Pericardium fibroblast (primary cell): ENCODE data around the gene PRRT1. TPM values are rescaled to one million over a fixed set of nuclear protein-coding genes. Genes with fewer than 3 reads are reported as not detected.

ENCODE experiments used
- total RNA-seq: library from RNA; depleted of rRNA; stranded (reverse); fragments of >200 nt; gene quantifications from 2 replicates; pipeline ENCODE4 v1.2.3, GENCODE V29; 2015

PRRT1 gene
- 0.47 and 0.85 TPM in 2 replicates for total RNA-seq

GRCh38 chr6:32151863-32152768 is at the start of gene PRRT1:
Gene PRRT1 (minus strand): TSS chr6:32151939. CDS start chr6:32151827, 112 bp downstream.

DNA sequence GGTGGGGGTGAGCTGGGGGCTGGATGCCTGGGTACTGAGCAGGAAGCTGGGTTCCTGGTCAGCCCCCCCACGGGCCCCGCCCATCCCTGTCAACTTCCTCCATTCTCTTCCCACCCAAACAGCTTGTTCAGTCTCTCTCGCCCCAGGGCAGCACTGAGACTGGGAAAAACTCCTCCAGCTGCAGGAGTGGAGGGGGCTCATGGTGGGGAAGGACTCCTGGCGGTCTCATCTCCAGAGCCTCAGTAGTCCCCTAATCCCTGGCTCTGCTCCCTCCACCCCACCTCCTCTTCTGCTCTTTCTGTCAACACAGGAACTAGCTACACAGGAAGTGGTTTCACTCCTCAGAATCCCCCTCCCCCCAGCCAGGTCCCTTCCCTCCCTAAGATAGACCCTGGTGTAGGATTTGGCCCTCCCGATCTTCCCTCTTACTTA is 40.9 kb upstream of the PRRT1 start, which contains the start of gene GPSM3:
Gene GPSM3, minus strand, starts transcription at position 36 of the 432 bp plus-strand sequence. CDS start 130 bp downstream, outside the sequence.

DNA sequence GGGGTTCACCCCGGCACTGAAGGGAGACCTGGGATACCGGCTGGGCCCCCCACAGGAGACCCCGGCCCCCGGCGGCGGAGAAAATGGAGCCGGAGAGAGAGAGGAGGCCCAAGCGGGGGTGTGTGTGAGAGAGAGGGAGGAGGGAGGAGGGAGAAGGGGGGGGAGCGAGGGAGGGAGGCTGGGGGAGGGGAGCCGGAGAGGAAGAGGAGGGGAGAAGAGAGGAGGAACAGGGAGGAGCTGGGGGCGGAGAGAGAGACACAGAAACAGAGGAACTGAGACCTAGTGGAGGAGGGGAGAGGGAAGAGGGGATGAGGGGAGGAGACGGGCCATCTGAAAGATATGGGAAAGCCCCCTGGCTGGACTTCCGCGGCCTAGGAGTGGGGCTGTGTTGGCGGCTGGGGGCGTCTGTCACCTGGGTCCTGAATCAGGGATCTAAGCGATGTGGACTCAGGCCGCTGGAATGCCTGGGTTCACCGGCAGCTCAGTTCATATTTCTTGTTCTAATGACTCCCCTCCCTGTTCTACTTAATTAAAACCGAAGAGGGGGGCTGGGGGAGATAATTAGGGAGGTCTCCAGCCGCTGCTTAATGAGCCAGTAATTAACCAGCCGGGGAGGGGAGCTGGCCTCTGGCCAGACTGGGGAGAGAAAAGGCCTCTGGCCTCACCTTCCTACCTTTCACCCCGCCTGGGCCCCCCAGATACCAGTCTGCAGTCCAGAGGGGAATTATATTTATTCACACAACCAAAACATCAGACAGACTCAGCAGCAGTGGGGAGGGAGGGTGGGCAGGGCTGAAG is 38.5 kb upstream of the PRRT1 start, which contains the start of gene PBX2:
Gene PBX2, minus strand, starts transcription at position 149 of the 798 bp plus-strand sequence. CDS start 287 bp downstream, outside the sequence.

GRCh38 chr6:32184084-32184640 is 32.4 kb upstream of the PRRT1 start, which contains the start of gene AGER:
Gene AGER (minus strand): TSS chr6:32184253. CDS start chr6:32184222, 31 bp downstream.

DNA sequence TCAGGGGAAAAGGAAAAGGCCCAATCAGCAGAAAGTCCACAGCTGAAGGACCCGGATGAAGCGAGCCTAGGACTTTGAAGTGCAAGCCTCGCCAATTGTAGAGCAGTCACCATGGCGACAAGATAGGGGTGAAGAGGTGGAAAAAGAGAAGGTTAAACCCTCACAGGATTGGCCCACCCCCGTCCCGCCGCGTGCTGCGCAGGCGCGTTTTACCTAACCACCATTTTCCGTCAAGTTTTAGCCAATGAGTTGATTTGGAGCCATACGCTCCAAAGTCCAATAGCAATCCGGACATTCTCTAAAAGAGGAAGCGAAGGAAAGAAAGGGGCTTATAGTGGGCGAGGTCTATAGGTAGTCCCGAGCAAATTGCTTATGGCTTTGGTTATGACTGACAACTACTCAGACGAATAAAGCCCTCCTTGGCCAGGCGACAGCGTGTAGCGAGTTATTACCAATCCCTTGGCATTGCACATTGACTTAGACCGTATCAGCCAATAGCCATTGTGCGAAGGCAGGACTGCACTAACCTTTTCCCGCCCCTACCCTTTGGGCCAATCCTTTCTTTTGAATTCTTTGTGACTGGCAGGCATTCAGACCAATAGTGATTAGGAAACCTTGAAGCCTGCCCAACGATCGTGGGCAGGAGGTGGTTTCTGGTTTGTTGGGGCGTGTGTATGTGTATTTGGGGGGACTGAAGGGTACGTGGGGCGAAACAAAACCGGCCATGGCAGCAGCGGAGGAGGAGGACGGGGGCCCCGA is 26.2 kb upstream of the PRRT1 start, which contains the start of gene RNF5:
Gene RNF5, plus strand, starts transcription at position 618 of the 759 bp plus-strand sequence. Its CDS starts 107 bp downstream, at position 725.

DNA sequence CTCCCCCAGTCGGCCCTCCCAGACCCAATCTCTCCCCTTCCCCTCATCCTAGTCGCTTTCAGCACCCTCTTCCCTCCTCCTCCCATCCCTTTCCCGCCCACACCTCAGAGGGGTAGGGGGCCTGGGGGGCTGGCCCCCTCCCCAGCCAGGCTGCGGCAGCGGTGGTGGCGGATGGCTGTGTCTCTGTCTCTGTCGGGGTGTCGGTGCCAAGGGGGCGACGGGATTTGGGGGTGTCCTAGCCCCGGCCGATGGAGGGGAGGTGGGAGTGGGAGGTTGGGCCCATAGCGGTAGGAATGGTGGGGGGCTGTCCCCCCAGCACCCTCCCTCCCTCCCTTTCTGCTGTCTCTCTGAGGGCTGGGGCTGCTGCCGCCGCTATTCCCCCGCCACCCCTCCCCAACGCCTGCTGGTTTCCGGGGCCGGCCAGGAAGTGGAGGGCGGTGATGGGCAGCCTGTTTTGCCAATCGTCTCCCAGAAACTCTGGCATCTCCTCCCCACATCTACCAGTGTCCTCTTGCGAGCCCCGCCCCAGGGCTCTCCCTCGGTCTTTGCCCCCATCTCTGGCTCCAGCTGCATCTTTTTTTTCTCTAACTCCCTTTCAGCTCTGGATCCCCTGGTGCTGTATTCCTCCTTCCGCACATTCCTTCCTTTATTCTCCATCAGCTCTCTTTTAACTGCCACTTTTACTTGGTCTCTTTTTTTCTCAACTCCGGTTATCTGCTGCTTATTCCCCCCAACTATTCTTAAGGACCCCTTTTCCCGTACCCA is 24.2 kb upstream of the PRRT1 start, which contains the start of gene AGPAT1:
Gene AGPAT1, minus strand, starts transcription at position 374 of the 765 bp plus-strand sequence. CDS start 4,588 bp downstream, outside the sequence.

GRCh38 chr6:32164295-32164694 is 12.6 kb upstream of the PRRT1 start, which contains the start of gene EGFL8:
Gene EGFL8 (plus strand): TSS chr6:32164595. CDS start chr6:32166166, 1,571 bp downstream.

DNA sequence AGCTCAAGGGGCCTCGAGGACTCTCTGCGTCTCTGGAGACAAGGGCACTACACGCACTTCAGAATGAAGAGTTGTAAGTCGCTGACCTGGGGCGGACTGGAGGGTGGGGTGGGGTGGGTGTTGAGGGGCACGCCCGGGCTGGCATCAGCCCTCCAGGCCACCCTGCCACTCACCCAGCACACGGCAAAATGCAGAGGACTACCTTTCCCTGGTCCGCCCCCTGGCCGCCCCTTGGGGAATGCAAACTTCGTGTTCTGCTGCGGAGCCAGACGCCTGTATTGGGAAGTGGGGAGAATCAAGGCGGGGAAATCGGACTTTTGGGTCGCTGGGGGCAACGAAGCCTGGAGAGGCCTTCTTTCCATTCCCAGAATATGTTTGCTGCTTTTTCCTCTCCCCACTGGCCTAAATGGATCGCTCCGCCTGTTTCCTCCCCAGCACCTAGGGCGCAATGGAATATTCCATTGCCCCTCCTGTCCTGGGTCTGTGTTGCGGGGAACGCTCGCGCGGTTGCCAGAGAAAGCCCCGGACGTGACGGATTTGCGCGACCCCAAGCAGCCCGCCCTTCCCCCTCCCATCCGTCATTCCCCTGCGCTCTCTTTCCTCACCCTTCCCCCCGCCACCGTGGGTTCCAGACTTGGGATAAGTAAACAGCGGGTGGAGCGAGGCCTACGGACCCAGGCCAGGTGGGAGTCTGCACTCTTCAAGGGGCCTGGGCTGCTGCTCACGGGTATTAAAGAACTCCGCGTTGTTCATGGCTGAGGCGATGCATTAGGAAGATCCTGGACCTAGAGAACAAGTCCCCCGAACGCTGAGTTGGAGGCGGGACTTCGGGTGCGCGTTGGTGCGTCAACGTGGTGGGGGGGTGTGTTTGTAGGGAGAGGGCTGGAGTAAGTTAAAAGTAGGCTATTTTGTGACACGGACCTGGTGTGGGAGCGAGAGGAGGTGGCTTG is 2.1 kb upstream of the PRRT1 start, which contains the start of gene PPT2:
Gene PPT2, plus strand, starts transcription at position 578 of the 950 bp plus-strand sequence. CDS start 454 bp downstream, outside the sequence.

DNA sequence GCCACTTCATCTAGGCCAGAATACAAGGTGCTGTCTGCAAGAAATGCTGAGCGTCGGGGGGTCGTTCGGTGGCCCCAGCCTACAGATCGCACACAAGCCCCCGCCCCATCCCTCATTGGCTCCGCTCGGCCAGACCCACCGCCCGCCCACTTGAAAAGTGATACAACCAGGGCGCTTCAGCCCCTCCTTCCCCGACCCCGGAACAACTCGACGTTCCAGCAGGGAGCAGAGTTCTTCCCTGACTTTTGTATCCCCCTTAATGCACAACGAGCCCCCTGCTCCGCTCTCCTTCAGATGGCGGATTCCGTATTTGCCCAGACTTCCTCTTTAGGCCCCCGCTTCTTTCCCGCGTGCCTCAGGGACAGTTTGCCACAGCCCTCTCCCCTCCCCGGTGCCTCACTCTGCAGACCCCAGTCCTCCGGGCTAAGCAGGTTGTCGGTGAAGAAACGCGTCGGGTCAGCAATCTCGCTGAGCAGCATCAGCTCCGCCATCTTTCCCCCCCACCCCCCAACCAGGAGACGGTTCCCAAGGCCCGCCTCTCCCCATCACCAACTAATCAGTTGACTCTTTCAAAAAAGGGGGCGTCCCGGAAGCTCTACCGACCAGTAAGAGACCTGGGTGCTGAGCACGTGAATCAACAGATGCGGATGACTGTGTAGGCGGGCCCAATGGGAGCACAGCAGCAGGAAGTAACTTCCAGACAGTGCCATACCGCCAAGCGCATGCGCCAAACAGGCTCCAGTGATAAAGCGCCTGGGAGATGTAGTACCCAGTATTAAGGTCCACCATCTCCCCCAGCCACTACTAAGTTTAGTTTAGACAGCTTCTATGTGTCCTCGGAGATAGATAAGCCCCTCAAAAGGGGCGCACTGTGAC is 23.8 kb downstream of the PRRT1 start, which contains the start of gene ATF6B:
Gene ATF6B, minus strand, starts transcription at position 530 of the 876 bp plus-strand sequence. Its CDS starts 39 bp downstream, at position 491.

GRCh38 chr6:32109114-32109764 is 42.5 kb downstream of the PRRT1 start, which contains the start of gene TNXB:
Gene TNXB (minus strand): TSS chr6:32109338. CDS start chr6:32098198, 11,140 bp downstream.

Other genes starting within 250 kb of the PRRT1 start
- gene ZBTB12, start 249.9 kb downstream of the PRRT1 start, total RNA-seq = 2.6 and 4.9 TPM in 2 replicates
- 1.2 and 9.6 TPM in 2 replicates for gene C2, start 224.2 kb downstream of the PRRT1 start, total RNA-seq
- gene CFB, start 205.8 kb downstream of the PRRT1 start, total RNA-seq = 11.4 and 11.6 TPM in 2 replicates
- 73.6 and 83.6 TPM in 2 replicates for gene NELFE, start 193.0 kb downstream of the PRRT1 start, total RNA-seq
- gene SKIC2, start 192.8 kb downstream of the PRRT1 start, total RNA-seq = 34.1 and 37.6 TPM in 2 replicates
- 13.5 and 15.4 TPM in 2 replicates for gene DXO, start 179.8 kb downstream of the PRRT1 start, total RNA-seq
- 6.9 and 30.7 TPM in 2 replicates for gene C4A, start 169.9 kb downstream of the PRRT1 start, total RNA-seq
- 14.6 and 48.8 TPM in 2 replicates for gene C4B, start 137.1 kb downstream of the PRRT1 start, total RNA-seq
- 0.23 and 1.3 TPM in 2 replicates for gene CYP21A2, start 113.5 kb downstream of the PRRT1 start, total RNA-seq
- gene TNXB, start 42.6 kb downstream of the PRRT1 start, total RNA-seq = 108 and 240 TPM in 2 replicates
- 17.6 and 17.9 TPM in 2 replicates for gene ATF6B, start 23.7 kb downstream of the PRRT1 start, total RNA-seq
- 2.1 and 3.4 TPM in 2 replicates for gene FKBPL, start 21.7 kb downstream of the PRRT1 start, total RNA-seq
- 12.1 and 16.1 TPM in 2 replicates for gene PPT2, start 2.2 kb upstream of the PRRT1 start, total RNA-seq
- gene EGFL8, start 12.7 kb upstream of the PRRT1 start, total RNA-seq = 1.6 and 3.7 TPM in 2 replicates
- gene AGPAT1, start 24.1 kb upstream of the PRRT1 start, total RNA-seq = 65.4 and 84.0 TPM in 2 replicates
- 23.2 and 53.2 TPM in 2 replicates for gene RNF5, start 26.5 kb upstream of the PRRT1 start, total RNA-seq
- gene AGER, start 32.3 kb upstream of the PRRT1 start, total RNA-seq = 0.43 and 0.82 TPM in 2 replicates
- 33.6 and 45.0 TPM in 2 replicates for gene PBX2, start 38.3 kb upstream of the PRRT1 start, total RNA-seq
- 0.26 and 4.9 TPM in 2 replicates for gene GPSM3, start 40.7 kb upstream of the PRRT1 start, total RNA-seq
- 0.70 and 1.4 TPM in 2 replicates for gene NOTCH4, start 72.1 kb upstream of the PRRT1 start, total RNA-seq
- not detected in 2 replicates for gene TSBP1, start 220.0 kb upstream of the PRRT1 start, total RNA-seq